Muscle of leg (tissue), 11 donors: ENCODE measurements around the gene NUDT2. TPM values are rescaled to one million over a fixed set of nuclear protein-coding genes. Genes with fewer than 3 reads are reported as not detected.
A peak's percentile ranks its signal among the peaks of the same experiment; 100 is the strongest.
"Not testable (repeated sequence)": the region's sequence is repeated elsewhere in the genome, so short reads cannot be mapped to it uniquely, and the experiment has no call there.

Source experiments
- DNase-seq: peaks from one replicate; pipeline ENCODE4 v3.0.0; 2013
- H3K27ac ChIP-seq: one replicate; pipeline ENCODE4 v1.5.1; 2013; ENCODE audit warnings: mild to moderate bottlenecking, low read length, control low read depth
- H3K27me3 ChIP-seq: one replicate; pipeline ENCODE4 v1.6.1; 2013; ENCODE audit warnings: low read length; ENCODE audit not compliant: control insufficient read depth, insufficient read depth
- H3K36me3 ChIP-seq: one replicate; pipeline ENCODE4 v1.6.1; 2013; ENCODE audit warnings: low read length; ENCODE audit not compliant: control insufficient read depth, insufficient read depth
- H3K4me1 ChIP-seq: one replicate; pipeline ENCODE4 v1.6.1; 2013; ENCODE audit warnings: low read length; ENCODE audit not compliant: control insufficient read depth, insufficient read depth
- H3K4me3 ChIP-seq: one replicate; pipeline ENCODE4 v1.5.1; 2013; ENCODE audit warnings: low read length, control low read depth
- H3K9me3 ChIP-seq: replicated peaks from 2 replicates; pipeline ENCODE4 v1.6.1; 2013; ENCODE audit warnings: low read depth, low read length; ENCODE audit not compliant: control insufficient read depth
- WGBS: methylation state at CpG from one replicate; pipeline ENCODE4 v1.1.5; 2013; ENCODE audit warnings: missing lambda C conversion rate; ENCODE audit not compliant: insufficient coverage; 5-methylcytosine and 5-hydroxymethylcytosine counted together
- polyA plus RNA-seq, 8 donors: library from polyadenylated mRNA; unstranded; fragments of 120-200 nt; gene quantifications; one replicate each; pipeline versions ENCODE4 v1.2.1 to v1.2.3, GENCODE V29; 2013; ENCODE audit warnings: inconsistent platforms in 1 of 8, low replicate concordance in 1 of 8; ENCODE audit not compliant: insufficient read length in 8 of 8, insufficient read depth in 1 of 8
- total RNA-seq: library from RNA; stranded (reverse); fragments of 120-200 nt; gene quantifications from one replicate; pipeline ENCODE4 v1.2.4, GENCODE V29; 2013

NUDT2 gene
- total and polyA plus RNA-seq, 9 donors: 22.1 to 31.5 (median 26.8) TPM

GRCh38 chr9:34367751-34368410 is 38.5 kb downstream of the NUDT2 start:
- not testable (repeated sequence) for H3K27ac ChIP-seq, H3K9me3 ChIP-seq, DNase-seq, H3K4me3 ChIP-seq
- peaks cover 50% of the 10 kb centered on the region for H3K4me1 ChIP-seq
- peaks cover 15% of the 10 kb centered on the region for H3K36me3 ChIP-seq
- WGBS: 90% methylated on average over 3 of the region's 3 CpGs
- peaks cover 26% of the 10 kb centered on the region for H3K27me3 ChIP-seq

DNA sequence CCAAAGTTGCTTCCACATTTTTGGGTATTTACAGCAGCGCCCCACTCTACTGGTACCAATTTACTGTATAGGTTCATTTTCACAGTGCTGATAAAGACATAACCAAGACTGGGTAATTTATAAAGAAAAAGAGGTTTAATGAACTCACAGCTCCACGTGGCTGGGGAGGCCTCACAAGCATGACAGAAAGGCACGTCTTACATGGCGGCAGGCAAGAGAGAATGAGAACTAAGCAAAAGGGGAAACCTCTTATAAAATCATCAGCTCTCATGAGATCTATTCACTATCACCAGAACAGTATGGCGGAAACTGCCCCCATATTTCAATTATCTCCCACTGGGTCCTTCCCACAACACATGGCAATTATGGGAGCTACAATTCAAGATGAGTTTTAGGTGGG is 39.4 kb downstream of the NUDT2 start:
- H3K9me3 ChIP-seq, H3K4me3 ChIP-seq, DNase-seq: not testable (repeated sequence)
- Histone ChIP-seq H3K27me3 (peaks cover 35% of the 10 kb centered on the region), H3K27ac (peak overlapping the region; percentile 47), H3K36me3 (peaks cover 15% of the 10 kb centered on the region), H3K4me1 (peaks cover 43% of the 10 kb centered on the region)
- WGBS: no CpG with 5 or more reads among the region's 5 CpGs

DNA sequence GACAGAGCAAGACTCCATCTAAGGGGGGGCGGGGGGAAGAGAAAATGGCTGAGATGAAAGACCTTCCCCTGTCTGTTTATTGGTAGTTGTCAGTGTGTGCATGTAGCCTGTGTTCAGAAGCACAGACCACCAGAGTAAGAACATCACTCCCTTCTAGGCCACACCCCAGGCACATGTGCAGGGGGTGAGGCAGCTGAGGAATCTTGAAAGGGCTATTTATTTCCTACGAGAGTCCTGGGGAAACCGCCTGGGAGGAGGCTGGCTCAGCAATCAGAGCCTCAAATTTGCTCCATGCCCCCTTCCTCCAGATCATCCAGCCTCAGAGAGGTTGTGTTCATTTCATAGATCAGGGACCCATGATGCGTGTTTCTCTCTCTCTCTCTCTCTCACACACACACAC is 40.3 kb downstream of the NUDT2 start:
- DNase-seq: no peak
- Histone ChIP-seq H3K27ac (peak overlapping the region; percentile 47), H3K27me3 (peaks cover 35% of the 10 kb centered on the region), H3K4me3 (no peak overlapping the region), H3K4me1 (peaks cover 35% of the 10 kb centered on the region), H3K36me3 (peaks cover 15% of the 10 kb centered on the region), H3K9me3 (peaks cover 2% of the 10 kb centered on the region)
- 80% methylated on average over 3 of the region's 4 CpGs for WGBS

GRCh38 chr9:34370335-34370969 is 41.1 kb downstream of the NUDT2 start:
- H3K27ac ChIP-seq: peak overlapping the region; percentile 29
- DNase-seq: no peak
- H3K27me3 ChIP-seq: peaks cover 37% of the 10 kb centered on the region
- WGBS: 37% methylated on average over 20 of the region's 23 CpGs
- H3K4me3 ChIP-seq: peak overlapping the region; percentile 22
- peaks cover 2% of the 10 kb centered on the region for H3K9me3 ChIP-seq
- peaks cover 34% of the 10 kb centered on the region for H3K4me1 ChIP-seq
- peaks cover 15% of the 10 kb centered on the region for H3K36me3 ChIP-seq

DNA sequence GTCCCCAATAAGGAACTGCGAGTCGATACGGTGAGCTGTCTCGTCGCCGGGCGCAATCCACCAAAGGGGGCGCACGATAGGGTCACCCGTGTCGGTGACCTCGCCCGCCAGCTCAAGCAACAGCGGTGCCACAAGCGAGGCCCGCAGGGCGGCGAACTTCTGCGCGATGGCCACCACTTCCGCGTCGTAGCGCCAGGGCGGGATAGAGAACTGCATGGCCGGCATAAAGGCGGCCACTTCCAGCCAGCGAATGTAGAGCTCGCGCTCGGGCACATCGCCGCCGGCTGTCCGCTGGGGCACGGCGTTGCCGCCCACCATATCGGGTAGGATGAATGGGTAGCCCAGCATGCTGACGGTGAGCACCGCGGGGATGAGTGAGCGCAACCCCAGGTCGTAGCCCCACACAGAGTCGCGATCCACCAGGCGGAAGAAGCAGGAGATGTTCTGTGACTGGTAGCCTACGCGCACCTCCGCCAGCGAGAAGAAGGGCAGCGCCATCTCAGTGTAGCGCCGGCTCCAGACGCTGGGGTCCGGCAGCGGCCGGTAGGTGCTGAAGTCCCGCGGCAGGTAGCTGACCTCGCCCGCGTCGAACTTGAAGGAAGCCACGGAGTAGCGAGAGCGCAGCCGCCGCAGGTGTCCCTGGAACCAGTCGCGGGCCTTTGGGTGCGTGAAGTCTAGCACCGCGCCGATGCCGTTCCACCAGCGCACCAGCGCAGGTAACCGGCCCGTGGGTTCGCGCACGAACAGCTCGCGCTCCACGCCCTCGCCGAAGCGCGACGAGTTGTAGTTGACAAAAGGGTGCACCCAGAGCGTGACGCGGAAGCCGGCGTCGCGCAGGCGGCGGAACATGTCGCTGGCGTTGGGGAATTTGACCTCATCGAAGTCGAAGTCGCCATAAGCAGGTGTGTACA is 41.9 kb downstream of the NUDT2 start:
- H3K27ac ChIP-seq: peak overlapping the region; percentile 29
- 35% methylated on average over 103 of the region's 105 CpGs for WGBS
- no peak for DNase-seq

GRCh38 chr9:34371886-34372466 is 42.6 kb downstream of the NUDT2 start:
- H3K4me1 ChIP-seq: peaks cover 45% of the 10 kb centered on the region
- 67% methylated on average over 60 of the region's 60 CpGs for WGBS
- H3K9me3 ChIP-seq: peaks cover 2% of the 10 kb centered on the region
- peaks cover 42% of the 10 kb centered on the region for H3K27me3 ChIP-seq
- peaks cover 15% of the 10 kb centered on the region for H3K36me3 ChIP-seq
- H3K4me3 ChIP-seq: no peak overlapping the region
- DNase-seq: no peak
- H3K27ac ChIP-seq: no peak overlapping the region

More for the DNA sequence above, 41.9 kb downstream of the NUDT2 start:
- Histone ChIP-seq H3K36me3 (peaks cover 15% of the 10 kb centered on the region), H3K4me3 (peak overlapping the region; percentile 22), H3K27me3 (peaks cover 39% of the 10 kb centered on the region), H3K4me1 (peaks cover 42% of the 10 kb centered on the region), H3K9me3 (peaks cover 2% of the 10 kb centered on the region)

DNA sequence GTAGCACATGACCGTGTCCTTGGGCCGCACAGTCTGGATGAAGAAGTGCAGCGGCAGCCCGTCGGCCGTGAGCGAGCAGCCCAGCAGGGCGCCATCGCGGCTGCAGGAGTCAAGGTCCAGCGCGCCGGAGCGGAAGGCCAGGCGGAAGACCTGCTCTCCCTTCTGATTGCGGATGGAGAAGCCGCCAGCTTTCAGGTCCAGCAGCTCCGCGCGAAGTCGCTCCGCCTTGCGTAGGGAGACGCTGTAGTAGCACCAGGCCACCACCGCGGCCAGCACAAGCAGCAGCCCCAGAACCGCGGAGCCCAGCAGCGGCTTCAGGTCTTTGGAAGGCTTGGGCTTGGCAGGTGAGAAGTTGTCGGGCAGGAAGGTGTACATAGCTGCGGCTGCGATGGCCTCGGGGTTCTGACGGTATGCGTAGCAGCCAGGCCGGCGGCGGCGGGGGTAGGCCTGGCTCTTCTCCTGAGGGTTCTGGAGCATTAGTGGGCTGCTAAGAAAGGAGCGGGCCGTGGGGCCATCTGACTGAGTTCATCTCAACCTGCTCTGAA is 43.2 kb downstream of the NUDT2 start:
- 53% methylated on average over 32 of the region's 41 CpGs for WGBS
- Histone ChIP-seq H3K27me3 (peaks cover 42% of the 10 kb centered on the region), H3K4me1 (peaks cover 50% of the 10 kb centered on the region), H3K36me3 (peaks cover 15% of the 10 kb centered on the region), H3K9me3 (peaks cover 2% of the 10 kb centered on the region), H3K4me3 (no peak overlapping the region), H3K27ac (no peak overlapping the region)
- DNase-seq: no peak

- WGBS: 100% methylated on average over 1 of the region's 2 CpGs
- Histone ChIP-seq H3K27ac (no peak overlapping the region), H3K4me3 (no peak overlapping the region), H3K4me1 (peaks cover 51% of the 10 kb centered on the region), H3K27me3 (peaks cover 42% of the 10 kb centered on the region), H3K9me3 (peaks cover 2% of the 10 kb centered on the region), H3K36me3 (peaks cover 15% of the 10 kb centered on the region)
- no peak for DNase-seq
Observed at GRCh38 chr9:34373749-34374148, 44.4 kb downstream of the NUDT2 start.

DNA sequence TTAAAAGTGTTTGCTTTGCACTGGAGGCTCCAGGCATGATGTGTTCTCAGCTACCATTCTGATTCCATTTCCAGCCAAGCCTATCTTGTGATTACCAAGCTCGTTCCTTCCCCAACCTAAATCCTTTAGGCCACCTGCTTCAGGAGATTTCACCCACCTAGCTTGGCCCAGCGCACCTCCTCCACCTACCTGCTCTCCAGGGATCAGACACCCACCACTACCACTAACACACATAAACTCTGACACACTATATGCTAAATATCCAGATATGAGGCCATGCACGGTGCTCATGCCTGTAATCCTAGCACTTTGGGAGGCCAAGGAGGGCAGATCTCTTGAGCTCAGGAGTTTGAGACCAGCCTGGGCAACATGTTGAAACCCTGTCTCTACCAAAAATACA is 45.0 kb downstream of the NUDT2 start:
- peaks cover 50% of the 10 kb centered on the region for H3K4me1 ChIP-seq
- no peak overlapping the region for H3K4me3 ChIP-seq
- no peak overlapping the region for H3K27ac ChIP-seq
- peaks cover 15% of the 10 kb centered on the region for H3K36me3 ChIP-seq
- no peak for DNase-seq
- H3K27me3 ChIP-seq: peaks cover 46% of the 10 kb centered on the region
- peaks cover 2% of the 10 kb centered on the region for H3K9me3 ChIP-seq
- WGBS: 89% methylated on average over 2 of the region's 3 CpGs
